Spleen (tissue), 7 donors: ENCODE data around the gene SLCO2B1.

Experiments
- CTCF ChIP-seq, 11 experiments: fragments of 200-600 bp in 7 of 11; fragments of 450-650 bp in 4 of 11; sonication (generic) in 4 of 11; IDR thresholded peaks in 8 of 11; conservative IDR thresholded peaks in 3 of 11; 1 replicate in 7 of 11; 2 replicates in 4 of 11; pipeline versions ENCODE4 v1.4.0 to v1.8.0; 2016 to 2021; ENCODE audit warnings: antibody characterized with exemption in 11 of 11, inconsistent platforms in 4 of 11, mild to moderate bottlenecking in 1 of 11
- POLR2AphosphoS5 ChIP-seq, 3 donors: sonication (generic); formaldehyde crosslinking; IDR thresholded peaks; one replicate each; pipeline ENCODE4 v1.5.1; 2017; ENCODE audit warnings: antibody characterized with exemption in 3 of 3
- donor health status: DM: no; HTN: no; CAD: no; lungs with moderate emphysema.
- donor health status: DM: no; HTN: no; CAD: no.
- donor health status: DM: no; HTN: no; CAD: no.

- no peak for TF ChIP-seq CTCF (IDR thresholded peaks at IDR 0.05 in 8 of 11, conservative IDR thresholded peaks at IDR 0.05 in 3 of 11)
- TF ChIP-seq POLR2AphosphoS5 (IDR thresholded peaks at IDR 0.05), result no peak
These were observed 73.2 kb downstream of the SLCO2B1 start for GRCh38 chr11:75223954-75224643.
